HG03378 (cell line): ENCODE measurements around the gene RALB.
A peak's percentile ranks its signal among the peaks of the same experiment; 100 is the strongest.
"Not testable (repeated sequence)": the region's sequence is repeated elsewhere in the genome, so short reads cannot be mapped to it uniquely, and the experiment has no call there.

Experiments
- ATAC-seq: cut with Tn5 transposase; IDR thresholded peaks from one replicate; pipeline ENCODE4 v1.9.1; 2021; ENCODE audit warnings: mild to moderate bottlenecking, moderate library complexity; ENCODE audit not compliant: unreplicated experiment

RALB gene

GRCh38 chr2:120243211-120243610 lies 9.4 kb upstream of the RALB start:
- no peak for ATAC-seq

- ATAC-seq = no peak
These were observed 8.6 kb upstream of the RALB start for GRCh38 chr2:120243875-120244553.

GRCh38 chr2:120244656-120245519 lies 7.8 kb upstream of the RALB start:
- ATAC-seq = no peak

GRCh38 chr2:120245520-120246332 lies 6.9 kb upstream of the RALB start:
- no peak for ATAC-seq

GRCh38 chr2:120246546-120247300 lies 5.9 kb upstream of the RALB start:
- ATAC-seq = no peak

- no peak for ATAC-seq
These were observed 4.8 kb upstream of the RALB start for GRCh38 chr2:120247851-120248250.

GRCh38 chr2:120250640-120251039 lies 2.0 kb upstream of the RALB start:
- no peak for ATAC-seq

- ATAC-seq = no peak
These were observed 1.6 kb upstream of the RALB start for GRCh38 chr2:120251078-120251477.

- peak; percentile 1 for ATAC-seq
These were observed 800 bp upstream of the RALB start for GRCh38 chr2:120251880-120252224.

GRCh38 chr2:120253021-120253882 lies 600 bp downstream of the RALB start:
- ATAC-seq = peak; percentile 21

GRCh38 chr2:120254178-120254577 lies 1.5 kb downstream of the RALB start:
- no peak for ATAC-seq

GRCh38 chr2:120255071-120255470 lies 2.4 kb downstream of the RALB start:
- no peak for ATAC-seq

- ATAC-seq = no peak
These were observed 3.5 kb downstream of the RALB start for GRCh38 chr2:120255986-120256650.

- no peak for ATAC-seq
These were observed 4.0 kb downstream of the RALB start for GRCh38 chr2:120256651-120257000.

- ATAC-seq = no peak
These were observed 4.9 kb downstream of the RALB start for GRCh38 chr2:120257522-120257921.

GRCh38 chr2:120258196-120258595 lies 5.5 kb downstream of the RALB start:
- no peak for ATAC-seq

- not testable (repeated sequence) for ATAC-seq
These were observed 7.3 kb downstream of the RALB start for GRCh38 chr2:120259939-120260338.

- no peak for ATAC-seq
These were observed 8.1 kb downstream of the RALB start for GRCh38 chr2:120260736-120261135.

- ATAC-seq = peak; percentile 88
These were observed 8.8 kb downstream of the RALB start for GRCh38 chr2:120261387-120262006.
